DOHH2 (cell line): ENCODE measurements around the gene IGSF6.

Source experiments
- EZH2phosphoT487 ChIP-seq: fragments of 200-600 bp; sonication (generic); IDR thresholded peaks from 2 replicates; pipeline ENCODE4 v1.6.1; 2017; ENCODE audit warnings: borderline replicate concordance, mild to moderate bottlenecking, antibody characterized with exemption, low read length, moderate library complexity, mixed read lengths
- TF ChIP-seq, protein P1 (sequence below): fragments of 200-600 bp; sonication (generic); IDR thresholded peaks from one replicate; pipeline ENCODE4 v1.5.1; 2014; ENCODE audit warnings: antibody characterized with exemption, mild to moderate bottlenecking, low read depth, low read length; ENCODE audit not compliant: poor library complexity, severe bottlenecking

DNA sequence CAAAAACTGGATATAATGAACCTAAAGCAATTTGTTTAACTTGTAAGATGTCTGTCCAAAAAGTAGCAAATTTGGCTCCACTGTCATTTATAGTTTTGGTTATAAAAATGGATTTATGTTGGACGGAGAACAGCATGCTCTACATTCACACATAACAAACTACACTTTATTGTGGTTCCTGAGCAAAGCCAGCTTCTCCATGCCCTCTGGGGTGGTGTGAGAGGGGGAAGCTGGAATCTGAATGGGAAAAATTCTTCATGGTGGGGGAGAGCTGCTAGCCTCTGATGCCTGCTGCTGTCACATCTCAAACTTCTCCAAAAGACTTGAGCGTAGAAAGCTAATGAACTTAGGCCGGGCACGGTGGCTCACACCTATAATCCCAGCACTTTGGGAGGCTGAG lies 62.9 kb downstream of the IGSF6 start:
- TF ChIP-seq, protein P1, sequence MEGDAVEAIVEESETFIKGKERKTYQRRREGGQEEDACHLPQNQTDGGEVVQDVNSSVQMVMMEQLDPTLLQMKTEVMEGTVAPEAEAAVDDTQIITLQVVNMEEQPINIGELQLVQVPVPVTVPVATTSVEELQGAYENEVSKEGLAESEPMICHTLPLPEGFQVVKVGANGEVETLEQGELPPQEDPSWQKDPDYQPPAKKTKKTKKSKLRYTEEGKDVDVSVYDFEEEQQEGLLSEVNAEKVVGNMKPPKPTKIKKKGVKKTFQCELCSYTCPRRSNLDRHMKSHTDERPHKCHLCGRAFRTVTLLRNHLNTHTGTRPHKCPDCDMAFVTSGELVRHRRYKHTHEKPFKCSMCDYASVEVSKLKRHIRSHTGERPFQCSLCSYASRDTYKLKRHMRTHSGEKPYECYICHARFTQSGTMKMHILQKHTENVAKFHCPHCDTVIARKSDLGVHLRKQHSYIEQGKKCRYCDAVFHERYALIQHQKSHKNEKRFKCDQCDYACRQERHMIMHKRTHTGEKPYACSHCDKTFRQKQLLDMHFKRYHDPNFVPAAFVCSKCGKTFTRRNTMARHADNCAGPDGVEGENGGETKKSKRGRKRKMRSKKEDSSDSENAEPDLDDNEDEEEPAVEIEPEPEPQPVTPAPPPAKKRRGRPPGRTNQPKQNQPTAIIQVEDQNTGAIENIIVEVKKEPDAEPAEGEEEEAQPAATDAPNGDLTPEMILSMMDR: no peak
- TF ChIP-seq EZH2phosphoT487: no peak
